H1 (cell line): Measurements from ENCODE around the gene CCDC93. TPM values are rescaled to one million over a fixed set of nuclear protein-coding genes. Genes with fewer than 3 reads are reported as not detected.

Experiments used
- CTCF ChIA-PET: fragments of 300-600 bp; sonication (Branson Sonifier 250); formaldehyde crosslinking; loops from one replicate; lab custom pipeline; 2021; ENCODE audit not compliant: partially characterized antibody; lab: Charles Lee
- POLR2A ChIA-PET: fragments of 300-600 bp; sonication (Branson Sonifier 250); formaldehyde crosslinking; loops from one replicate; lab custom pipeline; 2021; ENCODE audit warnings: inconsistent platforms; ENCODE audit not compliant: partially characterized antibody; lab: Charles Lee
- DNase-seq, 2 experiments: peaks; one replicate each; pipeline versions ENCODE4 v3.0.0 to v3.0.0-alpha.2; 2010 to 2022; ENCODE audit warnings: low spot score in 2 of 2, low read depth in 1 of 2, mixed read lengths in 1 of 2
- FAIRE-seq: peaks from 2 replicates; lab custom pipeline; 2011; peaks lifted over from hg19 to GRCh38; lab: Jason Lieb, UNC
- H2AFZ ChIP-seq: 2 replicates; pipeline ENCODE4 v1.8.1; 2012; ENCODE audit warnings: low read length, inconsistent platforms
- H2AK5ac ChIP-seq: 2 replicates; pipeline ENCODE4 v1.6.1; 2013; ENCODE audit warnings: low read depth, low read length
- H2BK120ac ChIP-seq: replicated peaks from 2 replicates; pipeline ENCODE3; 2013; ENCODE audit warnings: low read depth, low read length, inconsistent platforms
- H2BK12ac ChIP-seq: 2 replicates; pipeline ENCODE4 v1.6.1; 2013; ENCODE audit warnings: low read depth, low read length
- H2BK15ac ChIP-seq: 2 replicates; pipeline ENCODE4 v1.6.1; 2013; ENCODE audit warnings: low read length
- H2BK20ac ChIP-seq: 2 replicates; pipeline ENCODE4 v1.6.1; 2013; ENCODE audit warnings: low read length
- H2BK5ac ChIP-seq: 2 replicates; pipeline ENCODE4 v1.6.1; 2013; ENCODE audit warnings: low read depth, low read length
- H3K14ac ChIP-seq: 2 replicates; pipeline ENCODE4 v1.6.1; 2013; ENCODE audit warnings: inconsistent platforms; ENCODE audit not compliant: insufficient read length
- H3K18ac ChIP-seq: 2 replicates; pipeline ENCODE4 v1.6.1; 2013; ENCODE audit warnings: low read length; ENCODE audit errors: extremely low read depth
- H3K23ac ChIP-seq: 2 replicates; pipeline ENCODE4 v1.6.1; 2013; ENCODE audit warnings: inconsistent platforms; ENCODE audit not compliant: insufficient read length
- H3K23me2 ChIP-seq: 2 replicates; pipeline ENCODE4 v1.6.1; 2013; ENCODE audit warnings: low read depth, low read length
- H3K27ac ChIP-seq: 2 replicates; pipeline ENCODE4 v1.6.1; 2011; ENCODE audit warnings: low read depth, low read length, inconsistent platforms
- H3K27me3 ChIP-seq, 4 experiments: replicated peaks in 1 of 4; 1 replicate in 1 of 4; 2 replicates in 3 of 4; pipeline versions ENCODE4 v1.6.1 to v1.8.1; 2011 to 2013; ENCODE audit warnings: low read length in 3 of 4, mild to moderate bottlenecking in 3 of 4, inconsistent platforms in 2 of 4, mixed read lengths in 2 of 4, moderate library complexity in 1 of 4; ENCODE audit not compliant: control insufficient read depth in 3 of 4, insufficient read depth in 3 of 4; ENCODE audit errors: extremely low read depth in 1 of 4
- H3K36me3 ChIP-seq, 4 experiments: 2 replicates each; pipeline versions ENCODE4 v1.6.1 to v1.8.1; 2011 to 2013; ENCODE audit warnings: mild to moderate bottlenecking in 4 of 4, low read length in 3 of 4, moderate library complexity in 2 of 4, control low read depth in 1 of 4, inconsistent platforms in 1 of 4; ENCODE audit not compliant: insufficient read depth in 4 of 4, control insufficient read depth in 2 of 4
- H3K4ac ChIP-seq: replicated peaks from 2 replicates; pipeline ENCODE3; 2013; ENCODE audit warnings: low read length, low read depth, mixed read lengths, inconsistent platforms; ENCODE audit not compliant: insufficient read length
- H3K4me1 ChIP-seq, 4 experiments: replicated peaks in 1 of 4; 1 replicate in 1 of 4; 2 replicates in 3 of 4; pipeline versions ENCODE4 v1.6.1 to v1.8.1; 2011 to 2013; ENCODE audit warnings: low read length in 3 of 4, inconsistent platforms in 2 of 4, mixed read lengths in 1 of 4; ENCODE audit not compliant: insufficient read depth in 4 of 4, control insufficient read depth in 3 of 4
- H3K4me2 ChIP-seq, 2 experiments: 2 replicates each; pipeline versions ENCODE4 v1.6.1 to v1.8.1; 2011 to 2013; ENCODE audit warnings: low read depth in 2 of 2, low read length in 2 of 2, control low read depth in 1 of 2, inconsistent platforms in 1 of 2, mild to moderate bottlenecking in 1 of 2; ENCODE audit not compliant: insufficient read depth in 1 of 2
- H3K4me3 ChIP-seq, 4 experiments: fragments of 200-600, 300-600 bp in 1 of 4; sonication (generic), shearing (Covaris generic), sonication (Bioruptor Twin) in 1 of 4; 2 replicates each; pipeline versions ENCODE4 v1.5.1 to v1.8.1; 2011 to 2016; ENCODE audit warnings: low read length in 4 of 4, low read depth in 3 of 4, control low read depth in 2 of 4, inconsistent platforms in 2 of 4, mild to moderate bottlenecking in 2 of 4, mixed read lengths in 1 of 4, moderate library complexity in 1 of 4; ENCODE audit not compliant: insufficient read depth in 2 of 4; ENCODE audit errors: extremely low read depth in 1 of 4
- H3K56ac ChIP-seq: replicated peaks from 2 replicates; pipeline ENCODE3; 2013; ENCODE audit warnings: low read depth, mild to moderate bottlenecking, mixed read lengths, low read length, inconsistent platforms; ENCODE audit not compliant: insufficient read length
- H3K79me1 ChIP-seq: 2 replicates; pipeline ENCODE4 v1.6.1; 2013; ENCODE audit warnings: low read depth, low read length, control low read depth
- H3K79me2 ChIP-seq, 2 experiments: 2 replicates each; pipeline versions ENCODE4 v1.6.1 to v1.8.1; 2012 to 2013; ENCODE audit warnings: low read length in 2 of 2, mild to moderate bottlenecking in 2 of 2, inconsistent platforms in 1 of 2; ENCODE audit not compliant: insufficient read depth in 2 of 2, control insufficient read depth in 1 of 2
- H3K9ac ChIP-seq, 4 experiments: replicated peaks in 1 of 4; 1 replicate in 1 of 4; 2 replicates in 3 of 4; pipeline versions ENCODE4 v1.6.1 to v1.8.1; 2011 to 2013; ENCODE audit warnings: low read depth in 3 of 4, low read length in 3 of 4, control low read depth in 2 of 4, mild to moderate bottlenecking in 2 of 4, moderate library complexity in 2 of 4, inconsistent platforms in 1 of 4; ENCODE audit errors: extremely low read depth in 1 of 4
- H3K9me3 ChIP-seq, 2 experiments: 2 replicates each; pipeline versions ENCODE4 v1.6.1 to v1.8.1; 2012 to 2013; ENCODE audit warnings: mild to moderate bottlenecking in 2 of 2, moderate library complexity in 2 of 2, control low read depth in 1 of 2, inconsistent platforms in 1 of 2, low read depth in 1 of 2, low read length in 1 of 2, mixed read lengths in 1 of 2; ENCODE audit not compliant: insufficient read depth in 2 of 2
- H4K20me1 ChIP-seq, 2 experiments: replicated peaks in 1 of 2; 2 replicates each; pipeline versions ENCODE3 to v1.8.1; 2011 to 2013; ENCODE audit warnings: inconsistent platforms in 2 of 2, low read length in 2 of 2, mild to moderate bottlenecking in 1 of 2; ENCODE audit not compliant: insufficient read depth in 2 of 2, control insufficient read depth in 1 of 2
- H4K5ac ChIP-seq: 2 replicates; pipeline ENCODE4 v1.6.1; 2013; ENCODE audit warnings: low read length, low read depth, mixed read lengths, inconsistent platforms; ENCODE audit not compliant: insufficient read length
- H4K8ac ChIP-seq: 2 replicates; pipeline ENCODE4 v1.8.0; 2013; ENCODE audit warnings: mild to moderate bottlenecking, moderate library complexity, low read length, inconsistent platforms; ENCODE audit not compliant: insufficient read depth; ENCODE audit errors: extremely low read depth
- H4K91ac ChIP-seq: replicated peaks from 2 replicates; pipeline ENCODE3; 2013; ENCODE audit warnings: low read length, mixed read lengths, inconsistent platforms; ENCODE audit not compliant: insufficient read length
- BACH1 ChIP-seq: IDR thresholded peaks from 2 replicates; pipeline ENCODE4 v1.6.1; 2012; ENCODE audit warnings: low read length, improper control_type of control experiment
- BRCA1 ChIP-seq: IDR thresholded peaks from 2 replicates; pipeline ENCODE4 v1.6.1; 2012; ENCODE audit warnings: low read depth, low read length, improper control_type of control experiment
- CREB1 ChIP-seq: IDR thresholded peaks from 2 replicates; pipeline ENCODE4 v1.6.1; 2012; ENCODE audit warnings: inconsistent platforms
- TCF12 ChIP-seq: IDR thresholded peaks from 2 replicates; pipeline ENCODE4 v1.6.1; 2011; ENCODE audit warnings: low read depth, mild to moderate bottlenecking, low read length
- ZNF274 ChIP-seq: IDR thresholded peaks from 2 replicates; pipeline ENCODE4 v1.7.0; 2012; ENCODE audit warnings: low read length, borderline replicate concordance; ENCODE audit errors: extremely low read depth
- WGBS, 2 experiments: shearing (Covaris generic) in 1 of 2; methylation state at CpG; one replicate each; pipeline versions ENCODE4 v1.1.6 to v1.1.7; 2013 to 2015; ENCODE audit warnings: low lambda C conversion rate in 2 of 2, mixed read lengths in 2 of 2, inconsistent platforms in 1 of 2, low coverage in 1 of 2, missing lambda C conversion rate in 1 of 2; ENCODE audit not compliant: insufficient replicate concordance in 2 of 2, insufficient coverage in 1 of 2, insufficient read length in 1 of 2; ENCODE audit errors: extremely low coverage in 1 of 2, missing lambda C conversion rate in 1 of 2; 5-methylcytosine and 5-hydroxymethylcytosine counted together
- polyA plus RNA-seq, 7 experiments: library from polyadenylated mRNA; depleted of rRNA in 3 of 7; stranded (reverse) in 5 of 7; unstranded in 2 of 7; fragments of >200 nt in 5 of 7; fragments of 200-250 nt in 2 of 7; gene quantifications; 1 replicate in 5 of 7; 2 replicates in 1 of 7; 4 replicates in 1 of 7; pipeline versions ENCODE4 v1.2.1 to v1.2.3, GENCODE V29; 2011 to 2013; ENCODE audit warnings: missing spikeins in 2 of 7, mixed read lengths in 2 of 7
- total RNA-seq: library from RNA; stranded (reverse); fragmentation: NEBNext Ultra II Directional; extraction: Animal tissue kit (Norgen Biotek cat#: 25700); gene quantifications from 2 replicates; pipeline ENCODE4 v1.2.1, GENCODE V29; 2021
- TF ChIP-seq, protein P1 (sequence below), 3 experiments: IDR thresholded peaks; 1 replicate in 2 of 3; 2 replicates in 1 of 3; pipeline versions ENCODE4 v1.5.1 to v1.6.1; 2011; ENCODE audit warnings: low read length in 3 of 3, mild to moderate bottlenecking in 3 of 3, inconsistent platforms in 2 of 3, low read depth in 1 of 3, moderate library complexity in 1 of 3; ENCODE audit not compliant: insufficient read depth in 1 of 3; ENCODE audit errors: control extremely low read depth in 1 of 3

CCDC93 gene
- total and polyA plus RNA-seq, 2 of the 8 experiments (the other 6 are each of a cell fraction or from before 2014, with no cell fraction given): 5.5 to 18.0 TPM

DNA sequence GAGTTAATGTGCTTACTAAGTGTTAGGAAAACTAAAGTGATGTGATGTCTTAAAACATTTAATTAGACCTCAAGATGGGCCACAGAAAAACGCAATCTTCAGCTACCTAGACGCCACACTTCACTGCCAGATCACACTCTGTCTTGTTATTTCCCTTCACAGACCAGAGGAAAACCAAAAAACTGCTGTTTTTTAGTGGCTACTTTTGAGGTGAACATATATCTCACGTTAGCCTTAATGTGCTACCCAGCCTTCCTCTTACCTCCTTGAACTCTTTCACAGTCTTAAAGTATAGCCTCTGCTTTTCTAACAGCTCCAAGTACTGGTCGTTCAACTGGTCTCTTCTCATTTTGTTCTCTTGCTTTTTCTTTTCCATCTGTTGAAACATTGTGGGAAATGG lies 83.1 kb downstream of the CCDC93 start:
- H4K5ac ChIP-seq: no peak overlapping the region
- peaks cover 6 to 35% (median 20%) of the 10 kb centered on the region in 4 experiments; a peak in 7 of 8 replicates for H3K36me3 ChIP-seq
- no peak overlapping the region for H3K23ac ChIP-seq
- no peak overlapping the region for H3K14ac ChIP-seq
- no peaks in the 10 kb centered on the region for H3K9me3 ChIP-seq
- H3K4me1 ChIP-seq: no peaks in the 10 kb centered on the region; a peak in 1 of 7 replicates
- H3K23me2 ChIP-seq: no peaks in the 10 kb centered on the region
- H3K4ac ChIP-seq: no peak overlapping the region
- no peak overlapping the region for H3K4me3 ChIP-seq
- H3K4me2 ChIP-seq: no peak overlapping the region
- H2BK15ac ChIP-seq: no peak overlapping the region
- no peak overlapping the region for H4K91ac ChIP-seq
- H2BK12ac ChIP-seq: no peak overlapping the region
- H2BK5ac ChIP-seq: no peak overlapping the region
- no peak overlapping the region for H2AK5ac ChIP-seq
- H3K18ac ChIP-seq: no peak overlapping the region
- no peak overlapping the region for H2BK120ac ChIP-seq
- WGBS, 2 experiments: 81% methylated on average over 4 of the region's 4 CpGs; no CpG with 5 or more reads in 1 of the 2 experiments
- H3K27me3 ChIP-seq: no peaks in the 10 kb centered on the region
- no peak overlapping the region for H3K56ac ChIP-seq
- H2BK20ac ChIP-seq: no peak overlapping the region
- H3K27ac ChIP-seq: no peak overlapping the region
- H3K79me2 ChIP-seq: no peaks in the 10 kb centered on the region
- H4K20me1 ChIP-seq: peaks cover 0 to 4% of the 10 kb centered on the region in 2 experiments
- FAIRE-seq: no peak
- CTCF ChIA-PET: interaction anchor here (1.1 to 2.0 kb wide), 3 partner anchors 9 to 42 kb away, joined by 3 to 4 read pairs (median 4); no protein-coding TSS in a partner anchor
- POLR2A ChIA-PET: no interaction called here
- no peak overlapping the region for H3K9ac ChIP-seq
- no peak overlapping the region for H4K8ac ChIP-seq
- DNase-seq: no peak
- no peaks in the 10 kb centered on the region for H3K79me1 ChIP-seq
- H2AFZ ChIP-seq: no peak overlapping the region
- TF ChIP-seq CREB1 (no peak), BACH1 (no peak), TCF12 (no peak), ZNF274 (no peak), BRCA1 (no peak)
- TF ChIP-seq, protein P1, sequence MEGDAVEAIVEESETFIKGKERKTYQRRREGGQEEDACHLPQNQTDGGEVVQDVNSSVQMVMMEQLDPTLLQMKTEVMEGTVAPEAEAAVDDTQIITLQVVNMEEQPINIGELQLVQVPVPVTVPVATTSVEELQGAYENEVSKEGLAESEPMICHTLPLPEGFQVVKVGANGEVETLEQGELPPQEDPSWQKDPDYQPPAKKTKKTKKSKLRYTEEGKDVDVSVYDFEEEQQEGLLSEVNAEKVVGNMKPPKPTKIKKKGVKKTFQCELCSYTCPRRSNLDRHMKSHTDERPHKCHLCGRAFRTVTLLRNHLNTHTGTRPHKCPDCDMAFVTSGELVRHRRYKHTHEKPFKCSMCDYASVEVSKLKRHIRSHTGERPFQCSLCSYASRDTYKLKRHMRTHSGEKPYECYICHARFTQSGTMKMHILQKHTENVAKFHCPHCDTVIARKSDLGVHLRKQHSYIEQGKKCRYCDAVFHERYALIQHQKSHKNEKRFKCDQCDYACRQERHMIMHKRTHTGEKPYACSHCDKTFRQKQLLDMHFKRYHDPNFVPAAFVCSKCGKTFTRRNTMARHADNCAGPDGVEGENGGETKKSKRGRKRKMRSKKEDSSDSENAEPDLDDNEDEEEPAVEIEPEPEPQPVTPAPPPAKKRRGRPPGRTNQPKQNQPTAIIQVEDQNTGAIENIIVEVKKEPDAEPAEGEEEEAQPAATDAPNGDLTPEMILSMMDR (IDR thresholded peaks at IDR 0.05; ENCODE audit: control extremely low read depth in 1 of 3, insufficient read depth in 1 of 3, low read depth in 1 of 3, low read length in 3 of 3): no peak
